HEK293 (cell line): ENCODE measurements around the gene FILIP1L.

ENCODE experiments used
- CTCF ChIA-PET: fragments of 350-600 bp; formaldehyde crosslinking; extraction: SDS; loops from one replicate; lab custom pipeline; 2021; ENCODE audit warnings: antibody characterized with exemption; lab: Yijun Ruan, JAX
- POLR2A ChIA-PET: fragments of 300-600 bp; formaldehyde crosslinking; extraction: SDS; loops from one replicate; lab custom pipeline; 2020; ENCODE audit warnings: antibody characterized with exemption, inconsistent platforms; lab: Yijun Ruan, JAX
- H3K27ac ChIP-seq: fragments of 200-500 bp; sonication (Bioruptor generic); 2 replicates; pipeline ENCODE4 v1.5.1; 2014; ENCODE audit warnings: low read depth, low read length, control low read depth, inconsistent platforms; ENCODE audit errors: extremely low read depth
- H3K36me3 ChIP-seq, 2 experiments: fragments of 200-500 bp in 1 of 2; sonication (Bioruptor generic) in 1 of 2; 1 replicate in 1 of 2; 2 replicates in 1 of 2; pipeline ENCODE4 v1.5.1; 2014 to 2017; ENCODE audit warnings: inconsistent platforms in 2 of 2, low read length in 2 of 2; ENCODE audit not compliant: control insufficient read depth in 2 of 2, insufficient read depth in 1 of 2
- H3K4me1 ChIP-seq: fragments of 200-500 bp; sonication (Bioruptor generic); 2 replicates; pipeline ENCODE4 v1.5.1; 2014; ENCODE audit warnings: mild to moderate bottlenecking, low read length, inconsistent platforms; ENCODE audit not compliant: control insufficient read depth, insufficient read depth
- H3K4me3 ChIP-seq: 2 replicates; pipeline ENCODE4 v1.5.1; 2011; ENCODE audit warnings: low read depth, mild to moderate bottlenecking, control low read depth, low read length, moderate library complexity
- H3K9me3 ChIP-seq: fragments of 200-500 bp; sonication (Bioruptor generic); 2 replicates; pipeline ENCODE4 v1.5.1; 2014; ENCODE audit warnings: low read depth, low read length, inconsistent platforms; ENCODE audit not compliant: control insufficient read depth, insufficient read depth
- EGR2 ChIP-seq: fragments of 450-650 bp; formaldehyde crosslinking; IDR thresholded peaks from 2 replicates; pipeline ENCODE4 v1.5.1; 2016; ENCODE audit warnings: low read depth, missing biosample characterization, missing genetic modification characterization
- HOXA7 ChIP-seq: sonication (generic); formaldehyde crosslinking; IDR thresholded peaks from 2 replicates; pipeline ENCODE4 v1.8.1; 2022; ENCODE audit warnings: missing genetic modification reagents, borderline replicate concordance
- IKZF3 ChIP-seq: fragments of 450-650 bp; IDR thresholded peaks from 2 replicates; pipeline ENCODE4 v1.5.0; 2018; ENCODE audit warnings: missing biosample characterization, mild to moderate bottlenecking, missing genetic modification characterization, moderate library complexity
- INSM2 ChIP-seq: fragments of 450-650 bp; formaldehyde crosslinking; IDR thresholded peaks from 2 replicates; pipeline ENCODE4 v1.5.1; 2016; ENCODE audit warnings: missing biosample characterization, missing genetic modification characterization
- MZF1 ChIP-seq: fragments of 450-650 bp; formaldehyde crosslinking; IDR thresholded peaks from 2 replicates; pipeline ENCODE4 v1.5.1; 2017; ENCODE audit warnings: missing biosample characterization, missing genetic modification characterization, borderline replicate concordance
- OSR2 ChIP-seq: fragments of 450-650 bp; formaldehyde crosslinking; IDR thresholded peaks from 2 replicates; pipeline ENCODE4 v1.5.1; 2016; ENCODE audit warnings: missing biosample characterization, missing genetic modification characterization
- PRDM4 ChIP-seq: fragments of 450-650 bp; formaldehyde crosslinking; IDR thresholded peaks from 2 replicates; pipeline ENCODE4 v1.5.1; 2017; ENCODE audit warnings: missing biosample characterization, missing genetic modification characterization
- SCRT1 ChIP-seq: fragments of 450-650 bp; formaldehyde crosslinking; IDR thresholded peaks from 2 replicates; pipeline ENCODE4 v1.5.1; 2016; ENCODE audit warnings: missing biosample characterization, missing genetic modification characterization, borderline replicate concordance
- TSHZ1 ChIP-seq: fragments of 450-650 bp; formaldehyde crosslinking; IDR thresholded peaks from 2 replicates; pipeline ENCODE4 v1.5.1; 2016; ENCODE audit warnings: missing biosample characterization, missing genetic modification characterization, borderline replicate concordance
- WT1 ChIP-seq: fragments of 450-650 bp; formaldehyde crosslinking; IDR thresholded peaks from 2 replicates; pipeline ENCODE4 v1.5.1; 2016; ENCODE audit warnings: missing biosample characterization, missing genetic modification characterization
- ZBTB17 ChIP-seq: fragments of 450-650 bp; formaldehyde crosslinking; IDR thresholded peaks from 2 replicates; pipeline ENCODE4 v1.5.1; 2016; ENCODE audit warnings: missing biosample characterization, missing genetic modification characterization
- ZIC2 ChIP-seq: fragments of 450-650 bp; formaldehyde crosslinking; IDR thresholded peaks from 2 replicates; pipeline ENCODE4 v1.5.1; 2016; ENCODE audit warnings: missing biosample characterization, missing genetic modification characterization
- ZNF18 ChIP-seq: fragments of 450-650 bp; formaldehyde crosslinking; IDR thresholded peaks from 2 replicates; pipeline ENCODE4 v1.5.1; 2016; ENCODE audit warnings: missing biosample characterization, missing genetic modification characterization
- ZNF211 ChIP-seq: fragments of 450-650 bp; formaldehyde crosslinking; IDR thresholded peaks from 2 replicates; pipeline ENCODE4 v1.5.1; 2016; ENCODE audit warnings: low read depth, missing biosample characterization, missing genetic modification characterization
- ZNF26 ChIP-seq: fragments of 450-650 bp; formaldehyde crosslinking; IDR thresholded peaks from 2 replicates; pipeline ENCODE4 v1.5.1; 2016; ENCODE audit warnings: missing biosample characterization, missing genetic modification characterization
- ZNF292 ChIP-seq: fragments of 450-650 bp; formaldehyde crosslinking; IDR thresholded peaks from 2 replicates; pipeline ENCODE4 v1.5.1; 2016; ENCODE audit warnings: low read depth, missing biosample characterization, missing genetic modification characterization, borderline replicate concordance
- ZNF341 ChIP-seq: fragments of 450-650 bp; formaldehyde crosslinking; IDR thresholded peaks from 2 replicates; pipeline ENCODE4; 2016; ENCODE audit warnings: low read depth, missing biosample characterization, missing genetic modification characterization
- ZNF621 ChIP-seq: fragments of 450-650 bp; formaldehyde crosslinking; IDR thresholded peaks from 2 replicates; pipeline ENCODE4 v1.5.1; 2017; ENCODE audit warnings: missing biosample characterization, missing genetic modification characterization
- ZNF664 ChIP-seq: fragments of 450-650 bp; formaldehyde crosslinking; IDR thresholded peaks from 2 replicates; pipeline ENCODE4 v1.5.1; 2016; ENCODE audit warnings: missing biosample characterization, missing genetic modification characterization
- ZNF704 ChIP-seq: fragments of 450-650 bp; formaldehyde crosslinking; IDR thresholded peaks from 2 replicates; pipeline ENCODE4 v1.5.1; 2016; ENCODE audit warnings: missing biosample characterization, missing genetic modification characterization
- ZNF747 ChIP-seq: fragments of 450-650 bp; formaldehyde crosslinking; IDR thresholded peaks from 2 replicates; pipeline ENCODE4 v1.5.1; 2016; ENCODE audit warnings: missing biosample characterization, missing genetic modification characterization
- ZNF843 ChIP-seq: fragments of 450-650 bp; formaldehyde crosslinking; IDR thresholded peaks from 2 replicates; pipeline ENCODE4 v1.5.1; 2016; ENCODE audit warnings: missing biosample characterization, missing genetic modification characterization

FILIP1L gene

GRCh38 chr3:99961756-99962515 is 152.4 kb downstream of the FILIP1L start (continued):
- TF ChIP-seq EGR2: peak; percentile 67

GRCh38 chr3:99960941-99961340 is 153.4 kb downstream of the FILIP1L start:
- Histone ChIP-seq H3K4me3 (no peak overlapping the region), H3K27ac (no peak overlapping the region), H3K9me3 (no peaks in the 10 kb centered on the region), H3K36me3 (no peaks in the 10 kb centered on the region), H3K4me1 (0 out of 2 replicates have a peak, but pooled peaks cover 6% of the 10 kb centered on the region)
- ChIA-PET POLR2A (no interaction called here), CTCF (interaction anchor here (0.8 kb wide), 1 partner anchor 106 kb away, joined by 3 read pairs; no protein-coding TSS in a partner anchor)
- TF ChIP-seq ZNF211 (tag by site-specific recombination) (no peak), ZNF26 (tag by site-specific recombination) (no peak), ZNF704 (no peak), ZNF621 (tag by site-specific recombination) (no peak), HOXA7 (CRISPR knock-in tag) (no peak), WT1 (tag by site-specific recombination) (peak; percentile 76; the same call in 1 of the 2 replicates), ZNF747 (tag by site-specific recombination) (no peak), IKZF3 (tag by site-specific recombination) (0 out of 2 replicates have a peak, but pooled peaks have one; percentile 46), ZNF843 (tag by site-specific recombination) (peak; percentile 94), TSHZ1 (tag by site-specific recombination) (0 out of 2 replicates have a peak, but pooled peaks have one; percentile 52), ZBTB17 (tag by site-specific recombination) (peak; percentile 41; the same call in 1 of the 2 replicates), PRDM4 (peak; percentile 83), ZNF664 (tag by site-specific recombination) (0 out of 2 replicates have a peak, but pooled peaks have one; percentile 18), SCRT1 (tag by site-specific recombination) (0 out of 2 replicates have a peak, but pooled peaks have one; percentile 19), ZNF292 (no peak), ZNF18 (no peak), ZIC2 (tag by site-specific recombination) (no peak), MZF1 (tag by site-specific recombination) (peak; percentile 77; the same call in 1 of the 2 replicates), INSM2 (tag by site-specific recombination) (peak; percentile 86), OSR2 (tag by site-specific recombination) (peak; percentile 67; the same call in 1 of the 2 replicates), ZNF341 (tag by site-specific recombination) (peak; percentile 42; the same call in 1 of the 2 replicates)
